ENCODE data around the gene TESK2. TPM values are rescaled to one million over a fixed set of nuclear protein-coding genes. Genes with fewer than 3 reads are reported as not detected.
"Not testable (repeated sequence)": the region's sequence is repeated elsewhere in the genome, so short reads cannot be mapped to it uniquely, and the experiment has no call there.

Gene TESK2
- total and polyA plus RNA-seq, 12 donors, result 1.1 to 21.4 (median 3.6) TPM

GRCh38 chr1:45522324-45523104 lies 31.6 kb upstream of the TESK2 start:
- Histone ChIP-seq H3K27me3 (no peaks in the 10 kb centered on the region), H3K4me1 (replicated peaks in 1 of 2) (peaks cover 5 to 13% of the 10 kb centered on the region in 2 donors), H3K27ac (peak overlapping the region; percentile 62 to 96 (median 93)), H3K9me3 (replicated peaks in 1 of 3) (no peaks in the 10 kb centered on the region), H3K36me3 (replicated peaks in 1 of 2) (peaks cover 0 to 6% of the 10 kb centered on the region in 2 donors), H3K4me3 (peak overlapping the region in 2 of 4 donors; percentile 99)
- intact Hi-C loops (cut with DNase I), result no loop called here
- no peak for DNase-seq
- TF ChIP-seq CTCF (IDR thresholded peaks at IDR 0.05), result no peak
- TF ChIP-seq POLR2A (IDR thresholded peaks at IDR 0.05), result no peak
- WGBS, 4 donors, result 82 to 84% (median 82%) methylated on average over 20 to 21 of the region's 21 CpGs

- Histone ChIP-seq H3K9me3 (replicated peaks in 1 of 3) (no peaks in the 10 kb centered on the region), H3K36me3 (replicated peaks in 1 of 2) (peaks cover 0 to 14% of the 10 kb centered on the region in 2 donors), H3K27me3 (no peaks in the 10 kb centered on the region), H3K4me3 (peak within 1 kb of the TSS; percentile 80 to 99 (median 96)), H3K4me1 (replicated peaks in 1 of 2) (peaks cover 5 to 13% of the 10 kb centered on the region in 2 donors), H3K27ac (peak within 1 kb of the TSS; percentile 62 to 96 (median 93))
- peak in 5 of 6 experiments; percentile 3 to 35 (median 14) for TF ChIP-seq CTCF (IDR thresholded peaks at IDR 0.05)
- TF ChIP-seq POLR2A (IDR thresholded peaks at IDR 0.05), result peak; percentile 99 to 100
- WGBS, 4 donors, result 0 to 1% (median 1%) methylated on average over 9 to 72 of the region's 72 CpGs
- intact Hi-C loops (cut with DNase I), result no loop called here
- DNase-seq, result peak; percentile 95 to 98 (median 97)
Observed at GRCh38 chr1:45521413-45522323, 30.7 kb upstream of the TESK2 start, which contains the start of gene PRDX1. Gene PRDX1, minus strand, starts transcription at chr1:45521884. Its CDS starts 2,841 bp downstream, at chr1:45519043.

- 79 to 88% (median 80%) methylated on average over 16 of the region's 16 CpGs for WGBS, 4 donors
- not testable (repeated sequence) for DNase-seq; H3K27me3 ChIP-seq; H3K9me3 ChIP-seq (replicated peaks in 1 of 3)
- H3K36me3 ChIP-seq (replicated peaks in 1 of 2), result peaks cover 0 to 33% of the 10 kb centered on the region in 2 donors
- peak overlapping the region in 1 of 4 donors; percentile 99 for H3K4me3 ChIP-seq
- intact Hi-C loops (cut with DNase I), result loop anchor here in 1 of 2 donors (5.0 kb wide), 1 partner anchor 48 kb away; no protein-coding TSS in a partner anchor
- H3K27ac ChIP-seq, result peak overlapping the region in 1 of 5 donors; percentile 3
- peaks cover 5 to 13% of the 10 kb centered on the region in 2 donors for H3K4me1 ChIP-seq (replicated peaks in 1 of 2)
Observed at GRCh38 chr1:45519774-45520173, 28.8 kb upstream of the TESK2 start.

GRCh38 chr1:45518910-45519309 lies 27.9 kb upstream of the TESK2 start:
- intact Hi-C loops (cut with DNase I), result loop anchor here in 1 of 2 donors (5.0 kb wide), 1 partner anchor 48 kb away; no protein-coding TSS in a partner anchor
- TF ChIP-seq CTCF (IDR thresholded peaks at IDR 0.05) (no peak), POLR2A (IDR thresholded peaks at IDR 0.05) (no peak)
- 7 to 14% (median 8%) methylated on average over 1 of the region's 1 CpG for WGBS, 4 donors
- H3K4me3 ChIP-seq, result no peak overlapping the region
- H3K27me3 ChIP-seq, result no peaks in the 10 kb centered on the region
- H3K36me3 ChIP-seq (replicated peaks in 1 of 2), result peaks cover 0 to 42% of the 10 kb centered on the region in 2 donors
- no peaks in the 10 kb centered on the region for H3K9me3 ChIP-seq (replicated peaks in 1 of 3)
- no peak for DNase-seq
- peaks cover 5 to 13% of the 10 kb centered on the region in 2 donors for H3K4me1 ChIP-seq (replicated peaks in 1 of 2)
- H3K27ac ChIP-seq, result no peak overlapping the region

- not testable (repeated sequence) for H3K4me3 ChIP-seq; DNase-seq; H3K27ac ChIP-seq; H3K9me3 ChIP-seq (replicated peaks in 1 of 3); H3K27me3 ChIP-seq
- Histone ChIP-seq H3K4me1 (replicated peaks in 1 of 2) (peaks cover 5 to 13% of the 10 kb centered on the region in 2 donors), H3K36me3 (replicated peaks in 1 of 2) (peaks cover 0 to 47% of the 10 kb centered on the region in 2 donors)
- intact Hi-C loops (cut with DNase I), result loop anchor here in 1 of 2 donors (5.0 kb wide), 1 partner anchor 49 kb away; no protein-coding TSS in a partner anchor
- WGBS, 4 donors, result 75 to 96% (median 92%) methylated on average over 4 of the region's 4 CpGs
Observed at GRCh38 chr1:45518366-45518765, 27.4 kb upstream of the TESK2 start.

All from adrenal gland (tissue), 12 donors.